K562 (cell line): Measurements from ENCODE around the gene PITPNC1.
A peak's percentile ranks its signal among the peaks of the same experiment; 100 is the strongest.

Experiments
- CHD1 ChIP-seq: fragments of 200-600 bp; sonication (generic); IDR thresholded peaks from one replicate; pipeline ENCODE4 v1.6.1; 2012; ENCODE audit warnings: mild to moderate bottlenecking, moderate library complexity, low read length, inconsistent platforms
- JUN ChIP-seq, 2 experiments: sonication (generic) in 1 of 2; formaldehyde crosslinking in 1 of 2; IDR thresholded peaks; 2 replicates each; pipeline versions ENCODE4 v1.6.1 to v1.8.0; 2012 to 2022; ENCODE audit warnings: borderline replicate concordance in 2 of 2, mild to moderate bottlenecking in 2 of 2, improper control_type of control experiment in 1 of 2, low read depth in 1 of 2, low read length in 1 of 2, missing genetic modification reagents in 1 of 2
- MAX ChIP-seq: sonication (generic); formaldehyde crosslinking; IDR thresholded peaks from 2 replicates; pipeline ENCODE4 v1.9.0; 2022; ENCODE audit warnings: mild to moderate bottlenecking, missing genetic modification reagents
- NUFIP1 ChIP-seq: fragments of 450-650 bp; IDR thresholded peaks from 2 replicates; pipeline ENCODE4 v1.6.1; 2018; ENCODE audit not compliant: partially characterized antibody
- ZNF644 ChIP-seq: fragments of 200-800 bp; sonication (Bioruptor generic); IDR thresholded peaks from 2 replicates; pipeline ENCODE4 v1.6.1; 2016; ENCODE audit warnings: low read depth, missing genetic modification characterization, missing compliant biosample characterization
- TF ChIP-seq, protein P1 (sequence below), 3 experiments: IDR thresholded peaks in 2 of 3; conservative IDR thresholded peaks in 1 of 3; 2 replicates each; pipeline ENCODE4 v1.5.1; 2011 to 2012; ENCODE audit warnings: low read length in 3 of 3, mild to moderate bottlenecking in 3 of 3, control low read depth in 2 of 3, improper control_type of control experiment in 1 of 3, inconsistent platforms in 1 of 3, low read depth in 1 of 3, mixed read lengths in 1 of 3, moderate library complexity in 1 of 3; ENCODE audit not compliant: insufficient read depth in 2 of 3
- TF ChIP-seq, protein P2 (sequence below), 2 experiments: fragments of 450-650 bp; formaldehyde crosslinking in 1 of 2; IDR thresholded peaks; 2 replicates each; pipeline versions ENCODE4 v1.4.0 to v1.6.1; 2014 to 2020; ENCODE audit warnings: mild to moderate bottlenecking in 2 of 2, borderline replicate concordance in 1 of 2, low read depth in 1 of 2
- TF ChIP-seq, protein P3 (sequence below): sonication (generic); formaldehyde crosslinking; IDR thresholded peaks from 2 replicates; pipeline ENCODE4 v1.8.1; 2022; ENCODE audit warnings: missing genetic modification reagents

GRCh38 chr17:67663457-67663856, 286.4 kb downstream of the PITPNC1 start:
- TF ChIP-seq, protein P1, sequence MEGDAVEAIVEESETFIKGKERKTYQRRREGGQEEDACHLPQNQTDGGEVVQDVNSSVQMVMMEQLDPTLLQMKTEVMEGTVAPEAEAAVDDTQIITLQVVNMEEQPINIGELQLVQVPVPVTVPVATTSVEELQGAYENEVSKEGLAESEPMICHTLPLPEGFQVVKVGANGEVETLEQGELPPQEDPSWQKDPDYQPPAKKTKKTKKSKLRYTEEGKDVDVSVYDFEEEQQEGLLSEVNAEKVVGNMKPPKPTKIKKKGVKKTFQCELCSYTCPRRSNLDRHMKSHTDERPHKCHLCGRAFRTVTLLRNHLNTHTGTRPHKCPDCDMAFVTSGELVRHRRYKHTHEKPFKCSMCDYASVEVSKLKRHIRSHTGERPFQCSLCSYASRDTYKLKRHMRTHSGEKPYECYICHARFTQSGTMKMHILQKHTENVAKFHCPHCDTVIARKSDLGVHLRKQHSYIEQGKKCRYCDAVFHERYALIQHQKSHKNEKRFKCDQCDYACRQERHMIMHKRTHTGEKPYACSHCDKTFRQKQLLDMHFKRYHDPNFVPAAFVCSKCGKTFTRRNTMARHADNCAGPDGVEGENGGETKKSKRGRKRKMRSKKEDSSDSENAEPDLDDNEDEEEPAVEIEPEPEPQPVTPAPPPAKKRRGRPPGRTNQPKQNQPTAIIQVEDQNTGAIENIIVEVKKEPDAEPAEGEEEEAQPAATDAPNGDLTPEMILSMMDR (IDR thresholded peaks at IDR 0.05 in 2 of 3, conservative IDR thresholded peaks at IDR 0.05 in 1 of 3; ENCODE audit: insufficient read depth in 2 of 3, low read depth in 1 of 3, low read length in 3 of 3) = peak in 1 of 3 experiments; percentile 17; a peak in 1 of 6 replicates
- no peak for TF ChIP-seq JUN (IDR thresholded peaks at IDR 0.05; ENCODE audit: borderline replicate concordance, low read depth, low read length)
- TF ChIP-seq JUN (CRISPR knock-in tag; IDR thresholded peaks at IDR 0.05; ENCODE audit: borderline replicate concordance) = no peak
- TF ChIP-seq, protein P2, sequence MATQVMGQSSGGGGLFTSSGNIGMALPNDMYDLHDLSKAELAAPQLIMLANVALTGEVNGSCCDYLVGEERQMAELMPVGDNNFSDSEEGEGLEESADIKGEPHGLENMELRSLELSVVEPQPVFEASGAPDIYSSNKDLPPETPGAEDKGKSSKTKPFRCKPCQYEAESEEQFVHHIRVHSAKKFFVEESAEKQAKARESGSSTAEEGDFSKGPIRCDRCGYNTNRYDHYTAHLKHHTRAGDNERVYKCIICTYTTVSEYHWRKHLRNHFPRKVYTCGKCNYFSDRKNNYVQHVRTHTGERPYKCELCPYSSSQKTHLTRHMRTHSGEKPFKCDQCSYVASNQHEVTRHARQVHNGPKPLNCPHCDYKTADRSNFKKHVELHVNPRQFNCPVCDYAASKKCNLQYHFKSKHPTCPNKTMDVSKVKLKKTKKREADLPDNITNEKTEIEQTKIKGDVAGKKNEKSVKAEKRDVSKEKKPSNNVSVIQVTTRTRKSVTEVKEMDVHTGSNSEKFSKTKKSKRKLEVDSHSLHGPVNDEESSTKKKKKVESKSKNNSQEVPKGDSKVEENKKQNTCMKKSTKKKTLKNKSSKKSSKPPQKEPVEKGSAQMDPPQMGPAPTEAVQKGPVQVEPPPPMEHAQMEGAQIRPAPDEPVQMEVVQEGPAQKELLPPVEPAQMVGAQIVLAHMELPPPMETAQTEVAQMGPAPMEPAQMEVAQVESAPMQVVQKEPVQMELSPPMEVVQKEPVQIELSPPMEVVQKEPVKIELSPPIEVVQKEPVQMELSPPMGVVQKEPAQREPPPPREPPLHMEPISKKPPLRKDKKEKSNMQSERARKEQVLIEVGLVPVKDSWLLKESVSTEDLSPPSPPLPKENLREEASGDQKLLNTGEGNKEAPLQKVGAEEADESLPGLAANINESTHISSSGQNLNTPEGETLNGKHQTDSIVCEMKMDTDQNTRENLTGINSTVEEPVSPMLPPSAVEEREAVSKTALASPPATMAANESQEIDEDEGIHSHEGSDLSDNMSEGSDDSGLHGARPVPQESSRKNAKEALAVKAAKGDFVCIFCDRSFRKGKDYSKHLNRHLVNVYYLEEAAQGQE (IDR thresholded peaks at IDR 0.05; ENCODE audit: borderline replicate concordance) = no peak
- TF ChIP-seq, protein P2 (CRISPR knock-in tag; IDR thresholded peaks at IDR 0.05; ENCODE audit: low read depth) = no peak
- no peak for TF ChIP-seq MAX
- TF ChIP-seq NUFIP1 = no peak
- TF ChIP-seq ZNF644 = no peak
- no peak for TF ChIP-seq CHD1
- TF ChIP-seq, protein P3, sequence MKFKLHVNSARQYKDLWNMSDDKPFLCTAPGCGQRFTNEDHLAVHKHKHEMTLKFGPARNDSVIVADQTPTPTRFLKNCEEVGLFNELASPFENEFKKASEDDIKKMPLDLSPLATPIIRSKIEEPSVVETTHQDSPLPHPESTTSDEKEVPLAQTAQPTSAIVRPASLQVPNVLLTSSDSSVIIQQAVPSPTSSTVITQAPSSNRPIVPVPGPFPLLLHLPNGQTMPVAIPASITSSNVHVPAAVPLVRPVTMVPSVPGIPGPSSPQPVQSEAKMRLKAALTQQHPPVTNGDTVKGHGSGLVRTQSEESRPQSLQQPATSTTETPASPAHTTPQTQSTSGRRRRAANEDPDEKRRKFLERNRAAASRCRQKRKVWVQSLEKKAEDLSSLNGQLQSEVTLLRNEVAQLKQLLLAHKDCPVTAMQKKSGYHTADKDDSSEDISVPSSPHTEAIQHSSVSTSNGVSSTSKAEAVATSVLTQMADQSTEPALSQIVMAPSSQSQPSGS = no peak
